Measurements from ENCODE around the gene VARS2.

VARS2 gene

DNA sequence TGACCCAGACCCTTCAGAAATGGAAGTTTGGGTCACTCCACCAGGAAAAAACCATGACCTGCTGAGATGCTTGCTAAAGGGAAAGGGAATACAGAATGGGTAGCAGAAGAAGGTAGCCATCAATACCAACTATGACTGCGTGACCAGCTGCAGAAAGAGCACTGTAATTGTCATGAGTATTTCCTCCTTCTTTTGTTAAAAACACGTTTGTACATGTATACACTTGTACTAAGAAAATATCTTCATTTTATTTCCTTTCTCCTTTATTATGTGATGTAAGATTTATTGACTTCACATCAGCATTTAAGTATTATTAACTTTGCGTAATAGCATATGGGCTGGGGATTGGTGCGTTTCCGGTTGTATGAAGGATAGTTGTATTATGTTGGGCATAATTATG is 56.9 kb downstream of the VARS2 start:
- no peak for TF ChIP-seq JUND (IDR thresholded peaks at IDR 0.05; ENCODE audit: low read depth)
- in situ Hi-C loops (cut with HindIII; ENCODE audit: low pct_unique_long_range_greater_than_20kb, low sequenced_read_pairs), result no loop called here
- DNase-seq (ENCODE audit: low read depth in 1 of 2, low spot score in 1 of 2), result no peak

DNA sequence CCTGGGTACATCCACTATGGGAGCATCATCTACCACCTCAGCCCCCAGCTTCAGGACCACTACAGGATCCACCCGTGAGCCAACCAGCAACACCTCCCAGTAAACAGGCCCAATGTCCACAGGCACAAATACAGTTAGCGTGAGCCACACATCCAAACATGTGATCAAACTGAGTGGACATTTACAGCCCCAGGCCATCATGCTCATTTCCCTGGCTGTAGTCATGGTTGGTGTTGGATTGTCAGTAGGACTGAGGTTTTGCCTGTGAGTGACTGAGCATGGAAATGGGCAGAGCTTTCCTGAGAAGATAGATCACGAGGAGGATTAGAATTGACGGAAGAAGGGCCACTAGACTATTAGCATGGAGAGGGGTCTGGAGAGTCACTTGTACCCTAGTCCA is 58.8 kb downstream of the VARS2 start:
- DNase-seq (ENCODE audit: low read depth in 1 of 2, low spot score in 1 of 2), result no peak
- no peak for TF ChIP-seq JUND (IDR thresholded peaks at IDR 0.05; ENCODE audit: low read depth)

GRCh38 chr6:30974490-30975252 is 60.6 kb downstream of the VARS2 start:
- DNase-seq (ENCODE audit: low read depth in 1 of 2, low spot score in 1 of 2), result no peak
- in situ Hi-C loops (cut with HindIII; ENCODE audit: low pct_unique_long_range_greater_than_20kb, low sequenced_read_pairs), result no loop called here
- no peak for TF ChIP-seq JUND (IDR thresholded peaks at IDR 0.05; ENCODE audit: low read depth)

More for the DNA sequence above, 58.8 kb downstream of the VARS2 start:
- in situ Hi-C loops (cut with HindIII; ENCODE audit: low pct_unique_long_range_greater_than_20kb, low sequenced_read_pairs), result no loop called here

All from T47D (cell line).